ENCODE results near the gene CLEC2L. TPM values are rescaled to one million over a fixed set of nuclear protein-coding genes. Genes with fewer than 3 reads are reported as not detected.

The CLEC2L gene
- total RNA-seq, 1 experiment from 2014 or later = not detected

DNA sequence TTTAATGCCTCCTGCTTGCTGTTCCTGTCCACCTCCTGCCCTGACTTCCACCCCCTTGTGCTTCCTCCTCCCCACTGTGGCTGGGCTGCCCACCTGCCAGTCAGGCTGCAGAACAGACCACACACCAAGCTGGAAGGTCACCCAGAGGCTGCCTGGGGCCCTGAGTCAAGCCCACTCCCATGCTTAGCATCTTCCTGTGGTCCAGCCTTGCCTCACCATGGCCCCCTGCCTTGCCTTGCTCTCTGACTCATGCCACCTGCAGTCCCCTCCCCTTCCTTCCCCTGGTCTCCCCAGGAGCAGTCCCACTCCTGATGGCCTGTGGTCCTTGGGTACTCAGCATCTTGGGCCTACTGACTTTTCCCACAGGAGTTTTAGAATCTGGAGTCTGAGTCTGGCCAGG, 2.3 kb downstream of the CLEC2L start:
- intact Hi-C loops (cut with micrococcal nuclease; ENCODE audit: unreplicated experiment) = no loop called here
- Histone ChIP-seq H3K4me1 (ENCODE audit: insufficient read depth, low read length, poor library complexity, severe bottlenecking) (no peaks in the 10 kb centered on the region), H3K27me3 (replicated peaks; ENCODE audit: insufficient read depth, low read depth, low read length, poor library complexity) (peaks cover 40% of the 10 kb centered on the region), H3K4me3 (ENCODE audit: low read depth, low read length, poor library complexity, severe bottlenecking) (no peak overlapping the region), H3K27ac (ENCODE audit: low read depth, low read length, poor library complexity, severe bottlenecking) (no peak overlapping the region), H3K9me3 (ENCODE audit: low read depth, low read length, poor library complexity, severe bottlenecking) (no peaks in the 10 kb centered on the region), H3K36me3 (ENCODE audit: insufficient read depth, low read length, poor library complexity, severe bottlenecking) (no peaks in the 10 kb centered on the region)
- DNase-seq (ENCODE audit: low spot score) = no peak
- ChIA-PET CTCF (no interaction called here), POLR2A (ENCODE audit: low non-redundant PET) (no interaction called here)
- no peak for TF ChIP-seq EZH2 (IDR thresholded peaks at IDR 0.05; ENCODE audit: borderline replicate concordance, low read depth, low read length, poor library complexity, severe bottlenecking)
- TF ChIP-seq, protein P1, sequence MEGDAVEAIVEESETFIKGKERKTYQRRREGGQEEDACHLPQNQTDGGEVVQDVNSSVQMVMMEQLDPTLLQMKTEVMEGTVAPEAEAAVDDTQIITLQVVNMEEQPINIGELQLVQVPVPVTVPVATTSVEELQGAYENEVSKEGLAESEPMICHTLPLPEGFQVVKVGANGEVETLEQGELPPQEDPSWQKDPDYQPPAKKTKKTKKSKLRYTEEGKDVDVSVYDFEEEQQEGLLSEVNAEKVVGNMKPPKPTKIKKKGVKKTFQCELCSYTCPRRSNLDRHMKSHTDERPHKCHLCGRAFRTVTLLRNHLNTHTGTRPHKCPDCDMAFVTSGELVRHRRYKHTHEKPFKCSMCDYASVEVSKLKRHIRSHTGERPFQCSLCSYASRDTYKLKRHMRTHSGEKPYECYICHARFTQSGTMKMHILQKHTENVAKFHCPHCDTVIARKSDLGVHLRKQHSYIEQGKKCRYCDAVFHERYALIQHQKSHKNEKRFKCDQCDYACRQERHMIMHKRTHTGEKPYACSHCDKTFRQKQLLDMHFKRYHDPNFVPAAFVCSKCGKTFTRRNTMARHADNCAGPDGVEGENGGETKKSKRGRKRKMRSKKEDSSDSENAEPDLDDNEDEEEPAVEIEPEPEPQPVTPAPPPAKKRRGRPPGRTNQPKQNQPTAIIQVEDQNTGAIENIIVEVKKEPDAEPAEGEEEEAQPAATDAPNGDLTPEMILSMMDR (conservative IDR thresholded peaks at IDR 0.05; ENCODE audit: low read depth, low read length) = no peak
- BruUV-seq (replicated peaks) = no TSS peak

GRCh38 chr7:139526578-139527544, 3.4 kb downstream of the CLEC2L start:
- ChIA-PET POLR2A (ENCODE audit: low non-redundant PET) (no interaction called here), CTCF (no interaction called here)
- Histone ChIP-seq H3K4me3 (ENCODE audit: low read depth, low read length, poor library complexity, severe bottlenecking) (no peak overlapping the region), H3K4me1 (ENCODE audit: insufficient read depth, low read length, poor library complexity, severe bottlenecking) (no peaks in the 10 kb centered on the region), H3K27me3 (replicated peaks; ENCODE audit: insufficient read depth, low read depth, low read length, poor library complexity) (peaks cover 31% of the 10 kb centered on the region), H3K36me3 (ENCODE audit: insufficient read depth, low read length, poor library complexity, severe bottlenecking) (no peaks in the 10 kb centered on the region), H3K9me3 (ENCODE audit: low read depth, low read length, poor library complexity, severe bottlenecking) (no peaks in the 10 kb centered on the region), H3K27ac (ENCODE audit: low read depth, low read length, poor library complexity, severe bottlenecking) (no peak overlapping the region)
- DNase-seq (ENCODE audit: low spot score) = no peak
- TF ChIP-seq EZH2 (IDR thresholded peaks at IDR 0.05; ENCODE audit: borderline replicate concordance, low read depth, low read length, poor library complexity, severe bottlenecking) = no peak
- TF ChIP-seq, protein P1 (conservative IDR thresholded peaks at IDR 0.05; ENCODE audit: low read depth, low read length) = no peak
- intact Hi-C loops (cut with micrococcal nuclease; ENCODE audit: unreplicated experiment) = no loop called here
- BruUV-seq (replicated peaks) = no TSS peak

DNA sequence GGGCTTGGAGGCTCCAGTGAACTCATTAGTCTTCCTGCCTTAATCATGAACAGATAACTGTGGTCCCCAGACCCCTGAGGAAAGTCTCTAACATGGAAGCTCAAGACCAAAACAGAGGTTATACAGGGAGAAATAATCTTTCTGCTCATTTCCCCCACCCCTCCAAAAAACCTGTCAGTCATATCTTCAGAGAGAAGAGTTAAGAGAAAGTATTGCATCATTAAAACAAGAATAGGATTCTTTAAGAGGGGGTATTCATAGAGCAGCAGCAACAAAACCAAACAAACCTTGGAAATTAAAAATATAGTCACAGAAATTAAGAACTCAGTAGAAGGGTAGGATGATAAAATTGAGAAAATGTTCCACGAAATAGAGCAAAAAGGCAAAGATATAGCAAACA, 7.6 kb downstream of the CLEC2L start:
- BruUV-seq (replicated peaks) = no TSS peak
- Histone ChIP-seq H3K9me3 (ENCODE audit: low read depth, low read length, poor library complexity, severe bottlenecking) (no peaks in the 10 kb centered on the region), H3K27ac (ENCODE audit: low read depth, low read length, poor library complexity, severe bottlenecking) (no peak overlapping the region), H3K4me3 (ENCODE audit: low read depth, low read length, poor library complexity, severe bottlenecking) (no peak overlapping the region), H3K36me3 (ENCODE audit: insufficient read depth, low read length, poor library complexity, severe bottlenecking) (no peaks in the 10 kb centered on the region), H3K4me1 (ENCODE audit: insufficient read depth, low read length, poor library complexity, severe bottlenecking) (no peaks in the 10 kb centered on the region), H3K27me3 (replicated peaks; ENCODE audit: insufficient read depth, low read depth, low read length, poor library complexity) (peaks cover 19% of the 10 kb centered on the region)
- no peak for DNase-seq (ENCODE audit: low spot score)
- intact Hi-C loops (cut with micrococcal nuclease; ENCODE audit: unreplicated experiment) = no loop called here
- ChIA-PET CTCF (no interaction called here), POLR2A (ENCODE audit: low non-redundant PET) (no interaction called here)
- no peak for TF ChIP-seq EZH2 (IDR thresholded peaks at IDR 0.05; ENCODE audit: borderline replicate concordance, low read depth, low read length, poor library complexity, severe bottlenecking)

All from A673 (cell line).